Panc1 (cell line): ENCODE measurements around the gene ENOX2. TPM values are rescaled to one million over a fixed set of nuclear protein-coding genes. Genes with fewer than 3 reads are reported as not detected.

Experiments
- ATAC-seq: fragments of 200-7000 bp; cut with Tn5 transposase; 2 replicates; pipeline ENCODE4 v1.9.1; 2020; ENCODE audit warnings: mild to moderate bottlenecking, moderate library complexity
- BruUV-seq: library from RNA; stranded (reverse); fragments of 400-500 nt; replicated peaks from 2 replicates; lab custom pipeline; 2021; lab: Mats Ljungman, UMichigan
- CTCF ChIA-PET: fragments of 300-600 bp; sonication (Branson Sonifier 250); formaldehyde crosslinking; loops from one replicate; lab custom pipeline; 2022; ENCODE audit warnings: antibody characterized with exemption; lab: Charles Lee
- POLR2A ChIA-PET: fragments of 300-600 bp; sonication (Branson Sonifier 250); formaldehyde crosslinking; loops from one replicate; lab custom pipeline; 2022; ENCODE audit warnings: antibody characterized with exemption; lab: Charles Lee
- DNase-seq: peaks from one replicate; pipeline ENCODE4 v3.0.0-alpha.2; 2010; ENCODE audit warnings: low read depth, low spot score
- H3K27ac ChIP-seq: 2 replicates; pipeline ENCODE4 v1.5.1; 2011; ENCODE audit warnings: mild to moderate bottlenecking, low read length, inconsistent platforms
- H3K27me3 ChIP-seq: fragments of 200-500 bp; sonication (Bioruptor generic); 2 replicates; pipeline ENCODE4 v1.6.0; 2014; ENCODE audit warnings: low read length, inconsistent platforms; ENCODE audit not compliant: control insufficient read depth, insufficient read depth
- H3K36me3 ChIP-seq: fragments of 200-500 bp; sonication (Bioruptor generic); 2 replicates; pipeline ENCODE4 v1.5.1; 2014; ENCODE audit warnings: inconsistent platforms, mild to moderate bottlenecking, low read length, moderate library complexity; ENCODE audit not compliant: control insufficient read depth, insufficient read depth
- H3K4me1 ChIP-seq: 2 replicates; pipeline ENCODE4 v1.5.1; 2011; ENCODE audit warnings: inconsistent platforms, mild to moderate bottlenecking, low read length, moderate library complexity; ENCODE audit not compliant: control insufficient read depth, insufficient read depth
- H3K4me3 ChIP-seq, 2 experiments: 2 replicates each; pipeline ENCODE4 v1.5.1; 2011 to 2012; ENCODE audit warnings: low read depth in 2 of 2, low read length in 2 of 2, mild to moderate bottlenecking in 2 of 2, inconsistent platforms in 1 of 2, moderate library complexity in 1 of 2
- H3K9me3 ChIP-seq: fragments of 200-500 bp; sonication (Bioruptor generic); 2 replicates; pipeline ENCODE4 v1.5.1; 2014; ENCODE audit warnings: low read depth, mild to moderate bottlenecking, inconsistent platforms, low read length, moderate library complexity; ENCODE audit not compliant: control insufficient read depth, insufficient read depth
- CTCF ChIP-seq: fragments of 450-650 bp; IDR thresholded peaks from 2 replicates; pipeline ENCODE4 v1.5.1; 2017; ENCODE audit warnings: mild to moderate bottlenecking
- POLR2AphosphoS5 ChIP-seq: IDR thresholded peaks from 2 replicates; pipeline ENCODE4 v1.6.1; 2012; ENCODE audit warnings: mild to moderate bottlenecking, low read depth, low read length, moderate library complexity
- REST ChIP-seq, 2 experiments: IDR thresholded peaks; 2 replicates each; pipeline ENCODE4 v1.6.1; 2011 to 2012; ENCODE audit warnings: low read depth in 2 of 2, control low read depth in 1 of 2, low read length in 1 of 2, mild to moderate bottlenecking in 1 of 2, moderate library complexity in 1 of 2; ENCODE audit not compliant: insufficient read depth in 1 of 2
- SIN3A ChIP-seq: IDR thresholded peaks from 2 replicates; pipeline ENCODE4 v1.6.1; 2012; ENCODE audit warnings: low read depth, mild to moderate bottlenecking, low read length, moderate library complexity, borderline replicate concordance; ENCODE audit not compliant: insufficient read depth
- TCF7L2 ChIP-seq: IDR thresholded peaks from 2 replicates; pipeline ENCODE4 v1.6.1; 2011; ENCODE audit warnings: mild to moderate bottlenecking, low read depth, low read length, inconsistent platforms
- in situ Hi-C: cut with HindIII; loops from 2 replicates; pipeline ENCODE4 v1.10.0; 2016; ENCODE audit warnings: low sequenced_read_pairs, low pct_unique_long_range_greater_than_20kb
- intact Hi-C: fragments of 100-400 bp; cut with micrococcal nuclease; formaldehyde crosslinking; loops from one replicate; pipeline ENCODE4 v1.10.0; 2022; ENCODE audit not compliant: unreplicated experiment
- total RNA-seq: library from RNA; stranded (reverse); gene quantifications from one replicate; pipeline ENCODE4 v1.2.1, GENCODE V29; 2021; ENCODE audit not compliant: unreplicated experiment

Gene ENOX2
- total RNA-seq, 1 experiment from 2014 or later = 12.4 TPM

GRCh38 chrX:130676861-130677260, 226.1 kb downstream of the ENOX2 start:
- no peaks in the 10 kb centered on the region for H3K4me1 ChIP-seq
- no TSS peak for BruUV-seq
- CTCF ChIA-PET = no interaction called here
- no peaks in the 10 kb centered on the region for H3K9me3 ChIP-seq
- POLR2A ChIA-PET = no interaction called here
- in situ Hi-C loops = no loop called here
- intact Hi-C loops = no loop called here
- H3K4me3 ChIP-seq = no peak overlapping the region
- H3K27ac ChIP-seq = no peak overlapping the region
- DNase-seq (no peak), ATAC-seq (no peak)
- H3K36me3 ChIP-seq = no peaks in the 10 kb centered on the region
- TF ChIP-seq POLR2AphosphoS5 (no peak), REST (IDR thresholded peaks at IDR 0.05; ENCODE audit: insufficient read depth in 1 of 2, low read depth in 2 of 2, low read length in 1 of 2) (no peak), TCF7L2 (no peak), SIN3A (no peak), CTCF (no peak)
- H3K27me3 ChIP-seq = no peaks in the 10 kb centered on the region

DNA sequence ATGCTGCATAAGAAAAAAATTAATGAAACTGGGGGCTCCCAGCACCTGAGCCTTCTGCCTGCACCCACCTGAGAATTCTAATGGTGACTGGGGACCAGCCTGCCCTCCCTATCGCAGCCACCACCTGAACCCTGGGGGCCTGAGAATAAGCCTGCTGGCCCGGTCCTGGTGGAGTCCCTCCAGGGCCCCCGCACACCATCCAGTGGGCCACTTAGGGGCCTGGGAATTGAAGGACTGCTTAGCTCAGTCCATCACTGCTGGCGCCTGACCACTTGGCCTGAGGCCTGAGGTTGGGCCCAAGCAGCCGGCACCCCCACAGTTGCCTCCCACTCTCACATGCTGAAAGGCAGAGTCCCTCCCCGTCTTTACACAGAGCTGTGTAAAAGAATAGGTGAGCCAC, 230.8 kb downstream of the ENOX2 start:
- no peak for ATAC-seq
- DNase-seq = no peak
- no TSS peak for BruUV-seq
- Histone ChIP-seq H3K27me3 (no peaks in the 10 kb centered on the region), H3K4me3 (no peak overlapping the region), H3K9me3 (no peaks in the 10 kb centered on the region), H3K27ac (no peak overlapping the region), H3K4me1 (no peaks in the 10 kb centered on the region), H3K36me3 (no peaks in the 10 kb centered on the region)
- POLR2A ChIA-PET = no interaction called here
- TF ChIP-seq CTCF = no peak
- TF ChIP-seq REST (IDR thresholded peaks at IDR 0.05; ENCODE audit: insufficient read depth in 1 of 2, low read depth in 2 of 2, low read length in 1 of 2) = no peak
- TF ChIP-seq SIN3A = no peak
- no peak for TF ChIP-seq POLR2AphosphoS5
- no peak for TF ChIP-seq TCF7L2
- intact Hi-C loops (no loop called here), in situ Hi-C loops (no loop called here)
- CTCF ChIA-PET = no interaction called here
